Neuronal stem cell (in vitro differentiated cells): Measurements from ENCODE around the gene BCL2L13. TPM values are rescaled to one million over a fixed set of nuclear protein-coding genes. Genes with fewer than 3 reads are reported as not detected.

Experiments
- DNase-seq: peaks from one replicate; pipeline ENCODE4 v3.0.0-alpha.2; 2013; ENCODE audit warnings: low spot score
- H2AFZ ChIP-seq: one replicate; pipeline ENCODE4 v1.6.1; 2013; ENCODE audit warnings: mild to moderate bottlenecking, low read length, inconsistent platforms
- H2AK5ac ChIP-seq: 2 replicates; pipeline ENCODE4 v1.6.1; 2013; ENCODE audit warnings: low read depth, mild to moderate bottlenecking, inconsistent platforms, low read length, moderate library complexity, mixed read lengths
- H2BK120ac ChIP-seq: 2 replicates; pipeline ENCODE4 v1.6.1; 2013; ENCODE audit warnings: low read depth, mild to moderate bottlenecking, inconsistent platforms, low read length, moderate library complexity, mixed read lengths
- H2BK12ac ChIP-seq: one replicate; pipeline ENCODE4 v1.6.1; 2013; ENCODE audit warnings: low read length, inconsistent platforms
- H2BK15ac ChIP-seq: 2 replicates; pipeline ENCODE4 v1.6.1; 2013; ENCODE audit warnings: mild to moderate bottlenecking, low read length, inconsistent platforms, mixed read lengths
- H2BK5ac ChIP-seq: one replicate; pipeline ENCODE4 v1.6.1; 2013; ENCODE audit warnings: inconsistent platforms, mild to moderate bottlenecking, low read length, moderate library complexity
- H3K14ac ChIP-seq: one replicate; pipeline ENCODE4 v1.6.1; 2013; ENCODE audit warnings: low read length, inconsistent platforms
- H3K18ac ChIP-seq: 2 replicates; pipeline ENCODE4 v1.6.1; 2013; ENCODE audit warnings: low read length, inconsistent platforms
- H3K23ac ChIP-seq: 2 replicates; pipeline ENCODE4 v1.6.1; 2013; ENCODE audit warnings: low read depth, mild to moderate bottlenecking, mixed read lengths, low read length, inconsistent platforms; ENCODE audit not compliant: poor library complexity
- H3K27ac ChIP-seq: replicated peaks from 3 replicates; pipeline ENCODE4 v1.5.1; 2013; ENCODE audit warnings: low read length, inconsistent platforms
- H3K27me3 ChIP-seq, 3 experiments: 2 replicates each; pipeline ENCODE4 v1.6.1; 2013; ENCODE audit warnings: low read length in 3 of 3, mild to moderate bottlenecking in 2 of 3, inconsistent platforms in 1 of 3, low read depth in 1 of 3, mixed read lengths in 1 of 3, moderate library complexity in 1 of 3; ENCODE audit not compliant: control insufficient read depth in 3 of 3, insufficient read depth in 3 of 3
- H3K36me3 ChIP-seq, 2 donors: replicated peaks in 1 of 2; 2 replicates each; pipeline ENCODE4 v1.6.1; 2013; ENCODE audit warnings: low read length in 2 of 2; ENCODE audit not compliant: control insufficient read depth in 2 of 2, insufficient read depth in 2 of 2
- H3K4ac ChIP-seq: 2 replicates; pipeline ENCODE4 v1.6.1; 2013; ENCODE audit warnings: inconsistent platforms, mild to moderate bottlenecking, low read length, moderate library complexity
- H3K4me1 ChIP-seq, 2 donors: 1 replicate in 1 of 2; 2 replicates in 1 of 2; pipeline ENCODE4 v1.6.1; 2013; ENCODE audit warnings: low read length in 2 of 2, low read depth in 1 of 2; ENCODE audit not compliant: control insufficient read depth in 2 of 2, insufficient read depth in 1 of 2
- H3K4me2 ChIP-seq: one replicate; pipeline ENCODE4 v1.6.1; 2013; ENCODE audit warnings: mild to moderate bottlenecking, low read length, inconsistent platforms; ENCODE audit not compliant: insufficient read depth, poor library complexity, severe bottlenecking
- H3K4me3 ChIP-seq, 2 donors: 2 replicates each; pipeline ENCODE4 v1.5.1; 2013; ENCODE audit warnings: low read length in 2 of 2, mild to moderate bottlenecking in 2 of 2, inconsistent platforms in 1 of 2, moderate library complexity in 1 of 2
- H3K79me1 ChIP-seq: one replicate; pipeline ENCODE4 v1.6.1; 2013; ENCODE audit warnings: low read depth, mild to moderate bottlenecking, inconsistent platforms, low read length, moderate library complexity
- H3K9ac ChIP-seq: one replicate; pipeline ENCODE4 v1.6.1; 2013; ENCODE audit warnings: mild to moderate bottlenecking, low read depth, low read length, inconsistent platforms; ENCODE audit not compliant: poor library complexity
- H3K9me3 ChIP-seq, 2 donors: replicated peaks in 1 of 2; 2 replicates each; pipeline versions ENCODE3 to v1.6.1; 2013; ENCODE audit warnings: low read length in 2 of 2, mild to moderate bottlenecking in 2 of 2, inconsistent platforms in 1 of 2, low read depth in 1 of 2, mixed read lengths in 1 of 2, moderate library complexity in 1 of 2; ENCODE audit not compliant: control insufficient read depth in 2 of 2, insufficient read depth in 1 of 2
- H4K8ac ChIP-seq: one replicate; pipeline ENCODE4 v1.6.1; 2013; ENCODE audit warnings: low read depth, mild to moderate bottlenecking, inconsistent platforms, low read length, moderate library complexity
- H4K91ac ChIP-seq: one replicate; pipeline ENCODE4 v1.6.1; 2013; ENCODE audit warnings: low read length, low read depth, mild to moderate bottlenecking, inconsistent platforms; ENCODE audit not compliant: poor library complexity
- WGBS, 2 donors: extraction: QIAGEN DNeasy Blood & Tissue Kit; methylation state at CpG; one replicate each; pipeline ENCODE4 v1.1.7; 2013; ENCODE audit warnings: missing lambda C conversion rate in 2 of 2, mixed read lengths in 1 of 2; ENCODE audit not compliant: insufficient read length in 2 of 2, insufficient replicate concordance in 1 of 2; ENCODE audit errors: extremely low coverage in 2 of 2; 5-methylcytosine and 5-hydroxymethylcytosine counted together
- polyA plus RNA-seq, 2 experiments: library from polyadenylated mRNA; stranded (reverse); fragments of 200-250 nt; gene quantifications; one replicate each; pipeline ENCODE4 v1.2.3, GENCODE V29; 2013

The BCL2L13 gene
- 23.1 TPM for polyA plus RNA-seq (2013, experiment 1 of 2)
- polyA plus RNA-seq (2013, experiment 2 of 2), result 23.5 TPM

- H2AFZ ChIP-seq, result peak within 1 kb of the TSS; percentile 93
- H3K9ac ChIP-seq, result peak within 1 kb of the TSS; percentile 92
- peaks cover 0 to 8% of the 10 kb centered on the region in 2 donors for H3K9me3 ChIP-seq
- no peak within 1 kb of the TSS for H4K8ac ChIP-seq
- H4K91ac ChIP-seq, result no peak within 1 kb of the TSS
- H2BK120ac ChIP-seq, result no peak within 1 kb of the TSS
- DNase-seq, result peak; percentile 84
- peak within 1 kb of the TSS; percentile 75 for H3K27ac ChIP-seq
- no peaks in the 10 kb centered on the region for H3K27me3 ChIP-seq
- H3K79me1 ChIP-seq, result peaks cover 3% of the 10 kb centered on the region
- H3K4me2 ChIP-seq, result peak within 1 kb of the TSS; percentile 84
- H3K4ac ChIP-seq, result peak within 1 kb of the TSS; percentile 37
- H2AK5ac ChIP-seq, result peak within 1 kb of the TSS; percentile 21
- peak within 1 kb of the TSS; percentile 75 for H3K14ac ChIP-seq
- peak within 1 kb of the TSS; percentile 41 for H2BK12ac ChIP-seq
- no peak within 1 kb of the TSS for H2BK15ac ChIP-seq
- H3K4me3 ChIP-seq, result peak within 1 kb of the TSS; percentile 59 to 96
- H3K36me3 ChIP-seq, result peaks cover 0 to 18% of the 10 kb centered on the region in 2 donors
- H3K23ac ChIP-seq, result peak within 1 kb of the TSS; percentile 100
- peak within 1 kb of the TSS; percentile 94 for H3K18ac ChIP-seq
- peaks cover 3 to 4% of the 10 kb centered on the region in 2 donors for H3K4me1 ChIP-seq
- no CpG with 5 or more reads among the region's 70 CpGs for WGBS, 2 donors
- peak within 1 kb of the TSS; percentile 53 for H2BK5ac ChIP-seq
These were observed at the start of gene BCL2L13 for GRCh38 chr22:17638432-17639246. TSS of gene BCL2L13 (plus strand) at chr22:17638757. CDS start at chr22:17655712, 16,955 bp downstream.

GRCh38 chr22:17589810-17590375 is 48.7 kb upstream of the BCL2L13 start:
- peaks cover 2% of the 10 kb centered on the region for H3K79me1 ChIP-seq
- H2BK15ac ChIP-seq, result no peak overlapping the region
- no peak overlapping the region for H3K18ac ChIP-seq
- H3K9ac ChIP-seq, result no peak overlapping the region
- no peak overlapping the region for H3K4me2 ChIP-seq
- H2BK5ac ChIP-seq, result no peak overlapping the region
- H4K8ac ChIP-seq, result no peak overlapping the region
- WGBS, 2 donors, result no CpG with 5 or more reads among the region's 10 CpGs
- H3K23ac ChIP-seq, result no peak overlapping the region
- H3K27ac ChIP-seq, result no peak overlapping the region
- H3K27me3 ChIP-seq, result no peaks in the 10 kb centered on the region
- H3K9me3 ChIP-seq, result peaks cover 0 to 1% of the 10 kb centered on the region in 2 donors
- no peak overlapping the region for H3K14ac ChIP-seq
- H3K36me3 ChIP-seq, result peaks cover 17 to 52% of the 10 kb centered on the region in 2 donors
- peaks cover 0 to 4% of the 10 kb centered on the region in 2 donors for H3K4me1 ChIP-seq
- H4K91ac ChIP-seq, result no peak overlapping the region
- no peak overlapping the region for H2AK5ac ChIP-seq
- no peak overlapping the region for H2AFZ ChIP-seq
- no peak for DNase-seq
- H3K4me3 ChIP-seq, result no peak overlapping the region
- H2BK120ac ChIP-seq, result no peak overlapping the region
- H2BK12ac ChIP-seq, result no peak overlapping the region
- H3K4ac ChIP-seq, result no peak overlapping the region

GRCh38 chr22:17590586-17590985 is 48.0 kb upstream of the BCL2L13 start:
- Histone ChIP-seq H3K4me3 (no peak overlapping the region), H3K36me3 (peaks cover 19 to 59% of the 10 kb centered on the region in 2 donors), H3K23ac (no peak overlapping the region), H3K4me2 (no peak overlapping the region), H2AK5ac (no peak overlapping the region), H3K27me3 (no peaks in the 10 kb centered on the region), H2BK15ac (no peak overlapping the region), H4K91ac (no peak overlapping the region), H3K18ac (no peak overlapping the region), H3K79me1 (peaks cover 2% of the 10 kb centered on the region), H4K8ac (no peak overlapping the region), H3K9me3 (peaks cover 0 to 1% of the 10 kb centered on the region in 2 donors), H3K27ac (no peak overlapping the region), H2BK5ac (no peak overlapping the region), H2BK12ac (no peak overlapping the region), H3K9ac (no peak overlapping the region), H3K14ac (no peak overlapping the region), H3K4ac (no peak overlapping the region), H2BK120ac (no peak overlapping the region), H2AFZ (no peak overlapping the region), H3K4me1 (peaks cover 0 to 4% of the 10 kb centered on the region in 2 donors)
- no peak for DNase-seq
- WGBS, 2 donors, result no CpG with 5 or more reads among the region's 5 CpGs

- DNase-seq, result no peak
- no peak overlapping the region for H3K4me2 ChIP-seq
- H2AFZ ChIP-seq, result no peak overlapping the region
- no peak overlapping the region for H3K4ac ChIP-seq
- no peak overlapping the region for H3K14ac ChIP-seq
- peaks cover 1 to 5% of the 10 kb centered on the region in 2 donors for H3K9me3 ChIP-seq
- no peak overlapping the region for H3K9ac ChIP-seq
- H2AK5ac ChIP-seq, result no peak overlapping the region
- no peak overlapping the region for H3K4me3 ChIP-seq
- WGBS, 2 donors, result no CpG with 5 or more reads among the region's 5 CpGs
- H3K27me3 ChIP-seq, result no peaks in the 10 kb centered on the region
- H3K23ac ChIP-seq, result no peak overlapping the region
- H4K8ac ChIP-seq, result no peak overlapping the region
- no peak overlapping the region for H2BK5ac ChIP-seq
- no peak overlapping the region for H2BK120ac ChIP-seq
- H3K18ac ChIP-seq, result no peak overlapping the region
- H2BK15ac ChIP-seq, result no peak overlapping the region
- no peak overlapping the region for H3K27ac ChIP-seq
- peaks cover 2% of the 10 kb centered on the region for H3K79me1 ChIP-seq
- peaks cover 0 to 4% of the 10 kb centered on the region in 2 donors for H3K4me1 ChIP-seq
- peaks cover 25 to 73% of the 10 kb centered on the region in 2 donors for H3K36me3 ChIP-seq
- no peak overlapping the region for H2BK12ac ChIP-seq
- no peak overlapping the region for H4K91ac ChIP-seq
These were observed 46.4 kb upstream of the BCL2L13 start for GRCh38 chr22:17592201-17592600.
